ENCODE data around the gene GPALPP1.
A peak's percentile ranks its signal among the peaks of the same experiment; 100 is the strongest.

Gene GPALPP1

DNA sequence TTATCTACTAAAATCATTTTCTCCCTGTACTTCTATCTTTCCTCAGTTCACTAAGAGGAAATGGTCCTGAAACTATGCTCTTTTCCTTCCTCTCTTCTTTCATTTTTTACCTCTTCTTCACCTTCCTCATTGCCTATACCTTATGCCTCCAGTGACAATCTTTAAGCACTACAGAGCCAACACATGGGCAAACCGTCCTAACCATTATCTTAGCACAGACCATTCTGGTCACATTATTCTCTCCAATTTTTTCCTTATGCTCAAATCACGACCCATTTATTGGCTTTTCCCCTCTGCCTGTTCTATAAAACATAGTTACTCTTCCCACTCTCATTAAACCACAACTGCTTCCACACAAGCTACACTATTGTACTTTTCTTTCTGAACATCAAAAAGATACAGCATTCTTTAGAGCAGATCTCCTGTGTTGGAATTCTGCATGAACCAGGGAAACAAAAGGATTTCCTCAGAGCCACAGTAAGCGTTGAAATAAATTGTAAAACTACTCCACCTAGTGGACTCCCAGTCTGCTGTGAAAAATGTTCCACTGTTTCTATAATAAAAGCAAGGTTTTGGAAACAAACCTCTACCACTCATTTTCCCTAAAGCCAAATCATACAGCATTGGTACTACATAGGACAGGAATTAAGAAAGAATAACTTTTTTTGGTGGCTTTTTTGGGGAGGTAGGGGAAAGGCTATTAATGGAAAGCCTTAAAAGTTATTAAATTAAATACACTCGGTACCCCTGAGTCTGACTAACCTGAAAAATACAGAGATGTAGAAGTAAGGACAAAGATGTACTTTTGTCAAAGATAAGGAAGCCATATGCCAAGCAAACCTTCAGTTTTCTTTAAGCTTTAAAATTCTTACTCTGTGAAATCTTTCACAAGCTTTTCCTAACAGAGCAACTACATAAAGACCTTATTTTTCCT is 19.5 kb upstream of the GPALPP1 start:
- H4K20me1 ChIP-seq (ENCODE audit: insufficient read depth, low read length), result no peaks in the 10 kb centered on the region
- H3K27ac ChIP-seq (ENCODE audit: low read length), result no peak overlapping the region
- no peaks in the 10 kb centered on the region for H3K79me2 ChIP-seq (ENCODE audit: low read length)
- H3K9me2 ChIP-seq (replicated peaks; ENCODE audit: insufficient read depth, low read length), result no peaks in the 10 kb centered on the region
- H3K4me2 ChIP-seq (ENCODE audit: low read depth, low read length), result no peak overlapping the region
- no peaks in the 10 kb centered on the region for H3F3A ChIP-seq (ENCODE audit: insufficient read depth, low read length)
- peak; percentile 9 for DNase-seq
- no peaks in the 10 kb centered on the region for H3K4me1 ChIP-seq (ENCODE audit: low read length)
- no peak overlapping the region for H3K4me3 ChIP-seq (ENCODE audit: low read length)
- H3K36me3 ChIP-seq (replicated peaks; ENCODE audit: insufficient read depth, low read length), result no peaks in the 10 kb centered on the region
- no peak overlapping the region for H3K9ac ChIP-seq (ENCODE audit: low read length)
- peak; percentile 56 for TF ChIP-seq CTCF (IDR thresholded peaks at IDR 0.05; ENCODE audit: low read length)
- TF ChIP-seq EZH2phosphoT487 (IDR thresholded peaks at IDR 0.05; ENCODE audit: low read length), result no peak
- no peak for TF ChIP-seq EZH2 (optimal IDR thresholded peaks at IDR 0.05; ENCODE audit: low read depth, low read length)
- H3K9me3 ChIP-seq (replicated peaks; ENCODE audit: insufficient read depth, low read length), result no peaks in the 10 kb centered on the region
- H2AFZ ChIP-seq (ENCODE audit: low read length), result no peak overlapping the region
- H3K27me3 ChIP-seq (replicated peaks; ENCODE audit: insufficient read depth, low read length), result no peaks in the 10 kb centered on the region

DNA sequence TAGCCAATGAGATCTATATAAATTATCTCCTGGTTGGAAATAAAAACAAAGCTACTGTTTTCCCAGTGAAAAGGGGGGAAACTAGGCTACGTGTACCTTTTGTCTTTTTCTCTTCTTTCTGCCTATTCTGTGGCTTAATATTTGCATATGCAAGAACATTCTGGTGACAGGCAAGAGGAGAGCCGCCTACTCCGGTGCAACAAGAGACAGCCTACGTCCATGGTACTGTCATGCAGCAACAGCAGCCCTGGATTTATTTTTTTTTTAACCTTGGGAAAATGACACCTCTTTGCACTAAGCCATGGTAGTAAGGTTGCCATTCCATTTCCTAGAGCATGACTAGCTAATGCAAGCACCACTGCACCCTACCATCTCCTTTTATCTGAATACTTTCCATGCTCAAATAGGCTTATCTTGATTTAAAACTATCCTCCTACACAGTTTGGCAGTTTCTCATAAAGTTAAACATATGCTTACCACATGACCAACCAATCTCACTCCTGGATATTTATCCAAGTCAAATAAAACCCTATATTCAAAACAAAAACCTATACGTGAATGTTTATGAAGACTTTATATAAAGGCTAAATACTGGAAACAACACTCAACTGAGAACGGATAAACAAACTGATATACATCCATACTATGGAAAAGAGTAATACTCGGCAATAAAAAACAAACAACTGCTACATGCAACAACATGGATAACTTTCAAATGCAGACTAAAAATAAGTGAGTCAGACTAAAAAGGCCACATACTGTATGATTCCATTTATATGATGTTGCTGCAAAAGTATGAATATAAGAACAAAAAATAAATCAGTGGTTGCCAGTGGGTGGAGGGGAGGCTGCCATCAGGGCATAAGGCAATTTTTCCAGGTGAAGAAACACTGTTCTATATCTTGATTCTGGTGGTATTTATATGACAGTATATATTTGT is 17.4 kb upstream of the GPALPP1 start:
- Histone ChIP-seq H3K27ac (ENCODE audit: low read length) (no peak overlapping the region), H3K9me3 (replicated peaks; ENCODE audit: insufficient read depth, low read length) (no peaks in the 10 kb centered on the region), H3K4me1 (ENCODE audit: low read length) (no peaks in the 10 kb centered on the region), H3K4me3 (ENCODE audit: low read length) (no peak overlapping the region), H3K79me2 (ENCODE audit: low read length) (no peaks in the 10 kb centered on the region), H3K9me2 (replicated peaks; ENCODE audit: insufficient read depth, low read length) (no peaks in the 10 kb centered on the region), H3K36me3 (replicated peaks; ENCODE audit: insufficient read depth, low read length) (no peaks in the 10 kb centered on the region), H4K20me1 (ENCODE audit: insufficient read depth, low read length) (no peaks in the 10 kb centered on the region), H3K27me3 (replicated peaks; ENCODE audit: insufficient read depth, low read length) (no peaks in the 10 kb centered on the region), H3F3A (ENCODE audit: insufficient read depth, low read length) (no peaks in the 10 kb centered on the region), H3K4me2 (ENCODE audit: low read depth, low read length) (no peak overlapping the region), H2AFZ (ENCODE audit: low read length) (no peak overlapping the region), H3K9ac (ENCODE audit: low read length) (no peak overlapping the region)
- no peak for TF ChIP-seq EZH2phosphoT487 (IDR thresholded peaks at IDR 0.05; ENCODE audit: low read length)
- no peak for TF ChIP-seq CTCF (IDR thresholded peaks at IDR 0.05; ENCODE audit: low read length)
- no peak for TF ChIP-seq EZH2 (optimal IDR thresholded peaks at IDR 0.05; ENCODE audit: low read depth, low read length)
- DNase-seq, result no peak

DNA sequence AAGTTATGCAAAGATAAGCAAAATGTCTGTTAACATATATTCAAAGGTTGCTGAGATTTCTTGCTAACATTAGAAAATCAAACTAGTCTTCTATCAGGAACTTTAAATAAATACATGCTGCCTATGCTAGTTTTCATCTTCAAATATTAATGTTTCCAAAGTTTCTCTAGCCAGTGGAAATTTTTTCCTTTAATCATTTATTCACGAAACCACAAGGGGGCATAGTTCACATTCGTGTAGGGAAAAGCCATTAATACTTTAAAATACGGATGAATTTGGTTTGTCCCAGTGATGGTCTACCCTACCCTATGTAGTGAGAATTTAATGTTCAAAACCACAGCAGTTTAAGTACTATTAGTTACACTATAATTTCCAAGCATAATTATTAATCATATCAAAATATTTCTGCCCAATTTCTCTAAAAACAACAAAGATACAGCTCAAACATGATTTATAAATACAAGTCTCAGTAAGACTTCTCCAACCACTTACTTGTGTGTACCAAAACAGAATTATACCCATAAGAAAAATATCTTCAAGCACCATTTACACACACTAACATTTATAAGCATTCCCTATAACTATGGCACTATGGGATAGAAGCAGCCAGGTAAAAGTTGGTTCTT is 16.3 kb upstream of the GPALPP1 start:
- no peak overlapping the region for H3K9ac ChIP-seq (ENCODE audit: low read length)
- H3K4me3 ChIP-seq (ENCODE audit: low read length), result no peak overlapping the region
- TF ChIP-seq CTCF (IDR thresholded peaks at IDR 0.05; ENCODE audit: low read length), result peak; percentile 25; the same call in 1 of the 2 replicates
- TF ChIP-seq EZH2 (optimal IDR thresholded peaks at IDR 0.05; ENCODE audit: low read depth, low read length), result no peak
- no peaks in the 10 kb centered on the region for H3K4me1 ChIP-seq (ENCODE audit: low read length)
- H3K9me3 ChIP-seq (replicated peaks; ENCODE audit: insufficient read depth, low read length), result no peaks in the 10 kb centered on the region
- no peaks in the 10 kb centered on the region for H3K27me3 ChIP-seq (replicated peaks; ENCODE audit: insufficient read depth, low read length)
- H2AFZ ChIP-seq (ENCODE audit: low read length), result no peak overlapping the region
- H3K36me3 ChIP-seq (replicated peaks; ENCODE audit: insufficient read depth, low read length), result no peaks in the 10 kb centered on the region
- H3K9me2 ChIP-seq (replicated peaks; ENCODE audit: insufficient read depth, low read length), result no peaks in the 10 kb centered on the region
- no peaks in the 10 kb centered on the region for H4K20me1 ChIP-seq (ENCODE audit: insufficient read depth, low read length)
- no peaks in the 10 kb centered on the region for H3F3A ChIP-seq (ENCODE audit: insufficient read depth, low read length)
- DNase-seq, result no peak
- no peaks in the 10 kb centered on the region for H3K79me2 ChIP-seq (ENCODE audit: low read length)
- no peak overlapping the region for H3K4me2 ChIP-seq (ENCODE audit: low read depth, low read length)
- H3K27ac ChIP-seq (ENCODE audit: low read length), result no peak overlapping the region
